NCI-H510A (cell line): Measurements from ENCODE around the gene WEE2.
"Not testable (repeated sequence)": the region's sequence is repeated elsewhere in the genome, so short reads cannot be mapped to it uniquely, and the experiment has no call there.

ENCODE experiments used
- DNase-seq: peaks from one replicate; lab custom pipeline; 2025; lab: John Stamatoyannopoulos, UW

Gene WEE2

GRCh38 chr7:141708351-141708750 lies at the start of gene WEE2:
WEE2 (plus strand) TSS chr7:141708353; CDS start chr7:141708759, 406 bp downstream.
- DNase-seq: no peak

- no peak for DNase-seq
Measured at GRCh38 chr7:141659501-141659900, 48.7 kb upstream of the WEE2 start.

GRCh38 chr7:141660259-141660658 lies 47.9 kb upstream of the WEE2 start:
- no peak for DNase-seq

GRCh38 chr7:141663081-141663849 lies 44.9 kb upstream of the WEE2 start:
- no peak for DNase-seq

- DNase-seq: no peak
Measured at GRCh38 chr7:141664450-141664849, 43.7 kb upstream of the WEE2 start.

GRCh38 chr7:141665208-141666035 lies 42.7 kb upstream of the WEE2 start:
- DNase-seq: no peak

- DNase-seq: no peak
Measured at GRCh38 chr7:141666071-141666470, 42.1 kb upstream of the WEE2 start.

GRCh38 chr7:141668853-141669252 lies 39.3 kb upstream of the WEE2 start:
- no peak for DNase-seq

GRCh38 chr7:141671705-141672496 lies 36.3 kb upstream of the WEE2 start:
- no peak for DNase-seq

GRCh38 chr7:141673346-141673745 lies 34.8 kb upstream of the WEE2 start:
- no peak for DNase-seq

- no peak for DNase-seq
Measured at GRCh38 chr7:141674171-141674671, 33.9 kb upstream of the WEE2 start.

- DNase-seq: no peak
Measured at GRCh38 chr7:141674702-141675101, 33.5 kb upstream of the WEE2 start.

GRCh38 chr7:141675436-141676215 lies 32.5 kb upstream of the WEE2 start:
- DNase-seq: no peak

GRCh38 chr7:141676618-141677017 lies 31.5 kb upstream of the WEE2 start:
- DNase-seq: no peak

- no peak for DNase-seq
Measured at GRCh38 chr7:141679014-141679413, 29.1 kb upstream of the WEE2 start.

- DNase-seq: no peak
Measured at GRCh38 chr7:141685285-141686023, 22.7 kb upstream of the WEE2 start.

- DNase-seq: no peak
Measured at GRCh38 chr7:141686074-141686473, 22.1 kb upstream of the WEE2 start.

- no peak for DNase-seq
Measured at GRCh38 chr7:141686670-141687069, 21.5 kb upstream of the WEE2 start.

- DNase-seq: no peak
Measured at GRCh38 chr7:141688043-141688442, 20.1 kb upstream of the WEE2 start.

- not testable (repeated sequence) for DNase-seq
Measured at GRCh38 chr7:141689072-141689825, 18.9 kb upstream of the WEE2 start.
